HG03520 (cell line): Measurements from ENCODE around the gene ITGA5.

ENCODE experiments used
- ATAC-seq: cut with Tn5 transposase; IDR thresholded peaks from one replicate; pipeline ENCODE4 v1.9.1; 2021; ENCODE audit warnings: mild to moderate bottlenecking, moderate library complexity; ENCODE audit not compliant: unreplicated experiment

The ITGA5 gene

DNA sequence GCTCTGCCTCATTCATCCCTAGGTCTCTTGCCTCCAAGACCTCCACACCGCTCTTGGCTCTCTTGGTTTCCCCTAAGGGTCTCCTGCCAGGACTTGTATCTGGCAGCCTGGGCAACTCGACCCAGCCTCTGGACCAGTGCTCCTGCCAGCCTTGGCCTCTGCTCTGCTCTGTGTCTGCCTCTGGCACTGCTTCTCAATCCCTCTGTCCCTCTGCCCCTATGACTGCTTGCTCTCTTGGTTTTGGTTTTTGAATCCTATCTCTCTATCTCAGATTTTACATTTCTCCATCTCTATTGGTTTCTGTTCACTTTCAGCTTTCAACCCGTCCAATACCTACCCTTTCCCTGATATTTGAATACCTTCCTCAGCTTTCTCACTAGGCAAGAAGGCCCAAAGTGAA is 6.3 kb downstream of the ITGA5 start:
- ATAC-seq = no peak

DNA sequence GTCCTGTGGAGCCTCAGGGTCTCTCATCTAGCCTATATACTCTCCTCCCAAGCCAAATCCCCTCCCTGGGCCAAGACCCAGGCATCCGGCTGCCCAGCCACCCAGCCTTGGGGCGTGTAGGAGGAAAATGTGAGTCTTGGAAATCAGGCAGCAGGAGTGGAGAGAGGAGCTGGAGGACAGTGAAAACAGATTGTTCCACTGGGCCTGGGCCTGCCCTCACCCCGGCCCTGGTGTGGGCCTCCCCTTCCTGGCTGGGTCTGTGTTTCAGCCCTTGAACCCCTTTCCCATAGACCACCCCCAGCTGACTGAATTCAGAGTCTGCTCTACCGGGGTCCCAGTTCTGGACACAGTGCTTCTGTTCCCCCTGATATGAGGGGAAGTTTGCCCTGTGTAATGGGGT is 6.7 kb downstream of the ITGA5 start:
- ATAC-seq = no peak

DNA sequence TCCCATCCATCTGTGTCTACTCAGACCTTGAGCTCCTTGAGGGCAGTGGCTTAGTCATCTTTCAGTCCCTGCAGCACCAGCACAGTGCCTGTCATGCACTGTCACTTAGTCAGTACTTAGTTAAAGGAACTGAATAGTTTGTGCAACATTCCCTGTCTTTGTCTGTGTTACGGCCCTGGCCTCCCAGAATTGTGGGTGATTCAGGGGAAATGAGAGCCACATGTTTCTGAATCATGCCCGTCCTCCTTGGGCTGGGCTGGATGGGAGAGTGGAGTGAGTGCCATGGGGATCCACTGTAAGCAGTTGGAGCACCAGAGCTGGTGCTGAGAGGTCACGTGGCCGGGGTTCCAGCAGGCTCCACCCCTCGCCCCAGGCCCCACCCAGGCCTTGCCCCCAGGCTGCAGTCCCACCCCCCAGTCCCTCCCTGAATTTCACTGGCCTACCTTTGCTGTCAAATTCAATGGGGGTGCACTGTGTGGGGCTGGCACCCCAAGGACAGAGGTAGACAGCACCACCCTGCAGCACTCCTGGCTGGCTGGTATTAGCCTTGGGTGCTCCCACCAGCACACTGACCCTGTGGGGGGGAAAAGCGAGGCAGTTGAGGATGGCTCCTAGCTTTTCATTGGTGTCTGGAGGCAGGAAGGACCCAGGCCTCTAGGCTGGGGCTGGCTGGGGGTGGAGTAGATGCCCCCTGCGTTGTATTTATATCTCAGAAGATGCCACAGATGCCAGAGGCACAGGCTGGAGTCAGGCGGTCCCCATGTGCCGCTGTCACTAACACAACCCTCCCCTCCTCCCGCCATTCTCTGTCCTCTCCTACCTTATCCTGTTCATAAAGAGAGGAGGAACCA is 7.5 kb downstream of the ITGA5 start:
- no peak for ATAC-seq

DNA sequence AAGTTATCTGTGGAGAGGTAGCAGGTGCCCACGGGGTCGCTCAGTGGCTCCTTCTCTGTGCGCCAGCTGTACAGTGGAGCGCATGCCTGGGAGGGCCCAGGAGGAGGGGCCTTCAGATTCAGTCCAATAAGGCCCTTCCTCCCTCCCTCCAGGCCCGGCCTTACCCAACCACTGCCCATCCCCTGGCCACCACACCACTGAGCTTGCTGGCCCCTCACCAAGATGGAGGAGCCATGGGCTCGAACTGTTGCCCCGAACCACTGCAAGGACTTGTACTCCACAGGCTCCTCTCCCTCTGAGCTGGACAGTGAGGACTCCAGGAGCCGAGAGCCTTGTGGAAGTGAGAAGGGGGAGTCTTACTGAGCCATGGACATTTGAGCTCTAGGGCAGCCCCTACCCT is 9.8 kb downstream of the ITGA5 start:
- no peak for ATAC-seq

DNA sequence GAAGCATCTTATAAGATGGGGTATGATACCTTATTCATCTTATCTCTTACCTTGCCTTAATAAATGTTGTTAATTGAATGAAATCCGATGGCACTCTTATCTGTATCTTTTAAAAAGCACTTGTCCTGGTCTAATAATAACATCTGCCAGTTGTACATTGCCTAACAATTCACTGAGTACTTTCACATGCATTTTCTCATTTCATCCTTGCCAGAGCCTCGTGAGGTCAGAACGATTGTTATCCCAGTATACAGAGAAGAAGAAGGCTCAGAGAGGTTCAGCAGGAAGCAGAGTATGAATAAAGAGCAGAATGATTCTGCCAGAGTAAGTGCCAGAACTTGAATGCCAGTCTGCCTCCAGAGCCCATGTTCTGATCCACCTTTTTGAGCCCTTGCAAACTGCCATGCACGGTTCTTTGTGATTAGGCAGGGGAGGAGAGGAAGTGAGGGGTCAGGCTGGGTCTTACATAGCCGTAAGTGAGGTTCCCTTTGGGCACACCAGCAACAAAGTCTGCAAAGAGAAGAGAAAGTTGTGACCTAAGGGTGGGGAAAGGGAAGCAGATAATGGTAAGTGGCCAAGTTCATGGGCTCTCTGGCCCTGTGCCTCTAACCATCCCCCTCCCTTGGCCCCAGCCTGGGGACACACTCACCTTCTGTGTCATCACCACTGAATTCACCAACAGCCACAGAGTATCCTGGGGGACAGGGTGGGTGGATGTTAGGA is 11.7 kb downstream of the ITGA5 start:
- ATAC-seq = no peak

DNA sequence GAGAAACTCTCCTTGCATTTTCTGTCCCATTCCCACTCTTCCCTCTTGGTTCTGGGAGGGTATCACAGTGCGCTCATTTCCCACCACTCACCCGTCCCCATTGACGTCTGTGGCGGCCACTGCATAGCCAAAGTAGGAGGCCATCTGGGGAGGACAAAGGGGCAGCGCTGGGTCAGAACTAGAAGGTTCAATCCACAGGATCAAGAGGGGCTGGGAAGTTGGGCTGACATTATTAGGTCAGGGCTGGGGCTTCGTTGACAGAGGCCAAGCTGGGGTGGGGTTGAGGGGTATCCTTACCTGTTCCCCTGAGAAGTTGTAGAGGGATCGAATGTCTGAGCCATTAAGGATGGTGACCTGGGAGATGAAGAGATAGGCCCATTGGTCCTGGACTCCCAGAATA is 13.5 kb downstream of the ITGA5 start:
- ATAC-seq = no peak

DNA sequence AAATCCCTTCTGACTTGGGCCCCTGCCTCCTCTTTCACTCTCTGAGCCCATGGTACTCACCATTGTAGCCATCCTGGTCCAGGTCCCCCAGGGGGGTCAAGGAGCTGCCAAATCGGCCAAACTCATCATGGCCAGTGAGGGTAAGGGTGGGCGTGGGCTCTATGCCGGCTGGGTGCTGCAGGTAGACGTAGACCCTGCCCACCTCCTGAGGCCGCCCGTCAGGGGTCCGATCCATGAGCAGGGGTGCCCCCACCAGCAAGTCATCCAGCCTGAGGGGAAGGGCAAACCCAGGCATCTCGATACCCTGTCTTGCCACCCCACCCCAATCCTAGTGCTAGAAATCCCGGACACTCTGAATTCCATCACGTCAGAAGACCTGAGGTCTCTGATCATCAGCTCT is 14.0 kb downstream of the ITGA5 start:
- no peak for ATAC-seq

DNA sequence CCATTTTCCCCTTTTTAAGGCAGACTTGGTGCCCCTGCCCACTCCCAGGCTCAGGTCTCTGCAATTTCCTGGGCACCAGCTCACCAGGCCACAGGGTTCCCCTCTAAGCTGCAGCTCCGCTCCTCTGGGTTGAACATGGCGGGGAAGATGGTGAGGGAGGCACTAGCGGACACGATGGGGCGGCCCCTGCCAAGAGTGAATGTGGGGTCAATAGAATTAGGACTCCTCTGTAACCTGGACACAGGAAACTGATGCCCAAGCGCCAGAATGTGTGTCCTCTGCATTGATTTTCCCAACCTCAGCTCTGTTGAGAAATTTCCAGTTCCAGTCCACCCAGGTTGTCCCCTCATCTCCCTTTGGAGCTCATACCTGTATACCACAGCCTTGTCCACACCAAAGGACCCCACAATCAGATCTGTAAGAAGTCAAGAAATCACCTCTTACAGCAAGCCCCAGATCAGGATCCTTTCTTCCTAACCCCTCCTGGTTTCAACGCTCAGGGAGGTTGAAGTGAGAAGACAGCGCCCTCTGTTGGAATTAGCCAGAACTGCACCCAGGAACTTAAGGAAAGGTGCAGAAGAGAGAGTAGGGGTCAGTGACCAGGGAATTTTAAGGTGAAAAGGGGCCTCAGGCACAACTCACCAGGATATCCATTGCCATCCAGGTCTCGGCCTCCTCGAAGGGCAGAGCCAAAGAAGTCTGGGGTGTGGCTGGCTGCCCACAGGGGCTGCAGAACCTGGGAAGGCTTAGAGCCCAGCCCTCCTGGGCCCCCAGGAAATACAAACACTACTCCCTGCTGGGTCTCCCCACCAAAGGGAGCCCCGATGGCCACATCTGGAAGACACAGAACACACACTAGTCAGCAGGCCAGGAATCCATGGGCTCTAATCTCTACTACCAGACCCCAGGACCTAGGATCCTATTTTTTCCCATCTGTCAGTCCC is 14.7 kb downstream of the ITGA5 start:
- no peak for ATAC-seq

DNA sequence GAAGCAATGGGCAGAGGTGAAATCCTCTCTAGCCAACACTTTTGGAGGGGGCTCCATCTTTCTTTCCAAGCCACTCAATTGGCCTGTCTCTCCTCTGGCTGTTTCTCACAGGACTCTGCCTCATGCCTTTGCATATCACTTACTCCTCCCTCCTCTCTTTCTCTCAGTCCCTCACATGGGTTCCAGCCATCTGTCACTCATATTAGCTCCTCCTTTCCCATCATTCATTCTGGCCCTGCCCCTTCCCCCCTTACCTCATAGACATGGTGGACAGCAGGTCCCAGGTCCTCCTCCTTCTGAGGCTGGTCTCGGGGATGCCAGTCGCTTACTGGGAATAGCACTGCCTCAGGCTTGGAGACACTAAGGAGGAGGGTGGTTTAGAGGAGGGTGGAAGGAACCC is 17.9 kb downstream of the ITGA5 start:
- no peak for ATAC-seq

DNA sequence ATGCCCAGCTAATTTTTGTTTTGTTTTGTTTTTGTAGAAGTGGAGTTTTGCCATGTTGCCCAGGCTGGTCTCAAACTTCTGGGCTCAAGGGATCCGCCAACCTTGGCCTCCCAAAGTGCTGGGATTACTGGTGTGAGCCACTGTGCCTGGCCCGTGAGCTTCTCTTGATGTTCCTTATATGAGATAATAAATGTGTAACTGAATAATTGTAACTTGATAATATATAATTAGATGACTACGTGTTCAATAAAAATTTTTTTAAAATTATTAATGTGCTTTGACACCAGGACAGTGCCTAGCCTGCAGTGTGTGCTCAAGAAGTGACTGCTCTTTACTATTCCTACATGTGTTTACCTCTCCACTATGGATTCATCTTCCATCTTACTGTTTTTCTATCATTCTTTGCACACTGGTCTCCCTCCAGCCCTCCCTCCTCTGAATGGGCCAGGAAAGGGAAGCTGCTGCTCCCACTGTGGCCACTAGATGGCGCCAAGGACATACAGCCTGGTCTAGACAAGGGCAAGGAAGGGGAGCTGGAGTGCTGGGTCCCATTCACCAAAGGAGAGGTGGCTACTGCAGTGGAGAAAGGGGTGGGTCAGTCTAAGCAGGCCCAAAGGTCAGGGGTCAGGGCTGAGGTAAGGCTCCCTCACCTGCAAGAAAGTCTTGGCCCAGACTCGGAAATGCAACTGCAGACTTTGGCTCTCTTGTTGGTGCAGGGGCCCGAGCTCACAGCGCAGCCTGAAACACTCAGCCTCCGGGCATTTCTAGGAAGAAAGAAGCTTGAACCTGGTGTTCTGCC is 19.9 kb downstream of the ITGA5 start:
- peak; percentile 75 for ATAC-seq

DNA sequence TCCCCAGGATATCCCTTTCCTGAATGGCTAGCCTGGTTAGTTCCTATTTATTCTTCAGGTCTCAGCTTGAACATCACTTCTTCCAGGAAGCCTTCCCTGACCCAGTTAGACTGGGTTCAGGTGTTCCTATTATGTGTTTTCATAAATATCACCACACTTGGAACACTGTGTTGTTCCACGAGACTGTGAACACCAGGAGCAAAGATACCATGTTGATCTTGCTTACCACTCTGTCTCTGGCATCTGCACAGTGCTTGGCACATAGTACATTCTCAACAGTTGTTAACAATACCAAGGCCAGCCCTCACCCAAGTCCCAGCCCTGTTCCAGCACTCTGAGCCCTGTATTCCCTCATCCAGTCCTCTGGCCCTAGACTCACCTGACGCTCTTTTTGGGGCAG is 20.8 kb downstream of the ITGA5 start:
- no peak for ATAC-seq

DNA sequence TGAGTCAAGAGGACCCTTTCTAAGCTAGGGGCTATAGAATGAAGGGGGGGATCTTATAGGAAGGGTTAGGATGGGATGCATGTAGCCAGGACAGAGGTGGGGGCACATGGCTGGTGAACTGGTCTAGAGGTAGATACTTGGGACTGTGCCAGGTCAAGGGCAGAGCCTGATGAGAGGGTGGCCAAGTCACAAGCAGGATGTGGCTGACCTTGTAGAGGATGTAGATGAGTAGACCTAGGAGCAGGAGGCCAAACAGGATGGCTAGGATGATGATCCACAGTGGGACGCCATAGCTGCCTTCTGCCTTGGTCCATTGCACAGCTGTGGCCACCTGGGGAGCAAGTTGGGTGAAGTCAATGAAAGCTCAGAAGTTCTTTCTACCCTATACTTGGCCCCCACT is 21.9 kb downstream of the ITGA5 start:
- no peak for ATAC-seq

DNA sequence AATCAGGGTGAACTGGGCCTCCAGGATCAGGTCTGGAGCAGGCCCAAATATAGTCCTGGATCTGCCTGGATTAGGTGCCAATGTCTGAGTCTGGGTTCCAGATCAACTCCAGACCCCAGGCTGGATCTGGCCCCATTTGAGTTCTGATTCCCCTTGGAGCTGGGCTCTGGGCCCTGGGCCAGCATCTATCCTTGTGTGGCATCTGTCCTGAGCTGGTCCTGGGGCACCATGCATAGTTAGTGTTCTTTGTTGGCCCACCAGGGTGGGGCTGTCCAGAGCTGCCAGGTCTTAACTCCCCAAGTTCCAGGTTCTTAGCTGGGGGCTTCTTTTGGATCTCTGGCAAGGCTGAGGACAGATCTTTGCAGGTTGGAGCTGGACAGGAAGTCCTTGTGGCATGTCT is 23.5 kb downstream of the ITGA5 start:
- ATAC-seq = no peak

DNA sequence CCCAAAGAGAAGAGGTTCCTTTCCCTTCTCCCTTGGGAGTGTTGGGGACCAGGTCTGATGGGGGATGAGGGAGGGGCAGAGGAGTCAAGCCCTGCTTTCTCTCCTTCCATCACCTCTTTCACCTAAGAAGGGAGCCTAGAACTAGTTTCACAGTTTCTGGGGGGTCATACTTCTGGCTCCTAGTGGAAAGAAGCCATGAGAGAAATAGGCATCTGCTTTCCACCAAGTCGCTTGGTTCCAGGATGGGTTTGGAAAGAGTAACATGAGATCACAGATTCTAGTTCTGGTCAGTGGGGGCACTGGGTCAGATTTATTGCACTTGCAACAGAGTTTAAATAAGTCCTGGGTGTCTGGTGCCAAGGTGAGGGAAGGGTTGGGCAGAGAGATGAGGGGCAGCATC is 24.1 kb downstream of the ITGA5 start:
- ATAC-seq = no peak

DNA sequence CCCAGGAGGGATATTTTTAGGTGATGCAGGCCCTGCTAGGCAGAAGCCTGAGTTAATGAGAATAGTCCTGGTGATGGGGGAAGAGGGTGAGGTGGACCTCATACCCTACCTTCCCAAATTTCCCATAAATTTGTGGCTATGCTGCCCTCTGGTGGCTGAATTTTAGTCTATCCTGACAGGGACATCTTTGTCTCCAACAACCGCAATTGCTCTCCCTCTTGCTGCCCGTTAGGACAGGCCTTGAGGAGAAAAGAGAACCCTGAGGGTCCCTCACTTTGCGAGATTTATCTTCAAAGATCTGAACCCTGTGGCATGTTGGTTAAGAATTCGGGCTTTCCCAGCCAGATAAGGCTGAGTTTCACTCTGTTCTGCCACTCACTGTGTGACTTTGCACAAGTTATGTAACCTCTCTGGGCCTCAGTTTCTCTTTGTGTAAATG is 24.8 kb downstream of the ITGA5 start:
- no peak for ATAC-seq

DNA sequence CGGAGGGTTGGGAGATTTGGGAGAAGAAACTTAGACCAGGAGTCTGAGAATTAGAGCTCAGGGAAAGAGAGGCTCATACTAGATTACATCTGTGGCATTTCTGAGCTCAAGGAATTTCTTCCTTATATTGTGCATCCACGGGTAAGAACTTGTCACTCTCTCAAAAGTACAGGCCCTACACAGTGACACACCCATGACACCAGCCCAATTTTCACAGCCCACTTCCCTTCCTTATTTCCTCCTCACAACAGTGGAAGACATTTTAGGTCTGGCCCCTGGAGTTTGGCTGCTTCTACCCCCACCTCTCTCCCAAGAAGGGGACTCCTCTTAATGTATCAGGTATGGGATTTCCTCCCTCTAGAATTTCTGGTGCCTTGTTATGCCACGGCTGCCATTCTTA is 25.3 kb downstream of the ITGA5 start:
- ATAC-seq = no peak

DNA sequence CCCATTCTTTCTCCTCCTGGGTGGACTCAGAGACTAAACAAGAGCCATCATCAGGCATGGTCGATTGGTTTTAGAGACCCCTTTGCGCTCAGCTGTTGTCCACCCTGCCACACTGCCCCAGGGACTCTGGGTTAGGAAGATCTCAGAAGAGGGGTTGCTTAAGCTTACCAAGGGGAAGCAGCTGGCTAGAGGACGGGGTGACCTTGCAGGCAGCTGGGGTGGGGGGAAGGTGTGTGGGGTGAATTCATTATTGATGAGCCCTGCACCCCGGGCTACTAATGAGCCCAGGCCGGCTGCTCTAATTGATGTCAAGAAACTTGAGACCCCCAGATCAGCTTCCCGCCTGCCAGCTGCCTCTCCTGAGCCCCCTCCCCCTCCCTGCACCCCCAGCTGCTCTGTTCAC is 25.9 kb downstream of the ITGA5 start:
- no peak for ATAC-seq

DNA sequence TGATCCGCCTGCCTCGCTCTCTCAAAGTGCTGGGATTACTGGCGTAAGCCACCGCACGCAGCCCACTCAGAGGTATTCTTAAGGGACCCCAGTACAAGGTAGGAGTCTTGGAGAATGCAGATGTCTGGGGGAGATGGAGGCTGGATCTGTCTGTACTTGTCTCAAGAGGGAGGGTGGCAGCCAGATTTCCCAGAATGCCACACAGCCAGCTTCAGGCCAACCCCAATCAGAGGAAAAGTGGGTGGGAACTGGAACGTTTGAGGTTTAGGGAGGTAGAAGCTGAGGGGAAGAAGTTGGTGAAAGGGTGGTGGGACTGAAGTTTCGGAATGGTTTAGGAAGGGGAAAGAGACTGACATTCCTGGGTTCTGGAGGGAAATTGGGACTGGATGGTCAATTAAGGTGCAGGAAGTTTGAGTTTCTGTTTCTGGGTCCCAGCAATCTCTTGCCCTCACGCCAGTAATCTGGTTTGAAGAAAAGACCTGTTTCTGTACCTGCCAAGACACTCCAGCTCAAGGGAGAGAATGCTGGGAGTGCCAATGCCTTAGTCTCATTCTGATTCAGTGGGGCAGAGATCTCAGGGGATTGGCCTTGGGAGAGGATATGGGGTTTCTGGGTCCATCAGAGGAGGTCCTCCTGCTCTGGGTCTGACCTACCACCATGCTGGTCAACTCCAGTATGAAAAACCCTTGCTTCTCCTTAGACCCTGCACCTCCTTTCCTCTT is 26.4 kb downstream of the ITGA5 start:
- no peak for ATAC-seq

DNA sequence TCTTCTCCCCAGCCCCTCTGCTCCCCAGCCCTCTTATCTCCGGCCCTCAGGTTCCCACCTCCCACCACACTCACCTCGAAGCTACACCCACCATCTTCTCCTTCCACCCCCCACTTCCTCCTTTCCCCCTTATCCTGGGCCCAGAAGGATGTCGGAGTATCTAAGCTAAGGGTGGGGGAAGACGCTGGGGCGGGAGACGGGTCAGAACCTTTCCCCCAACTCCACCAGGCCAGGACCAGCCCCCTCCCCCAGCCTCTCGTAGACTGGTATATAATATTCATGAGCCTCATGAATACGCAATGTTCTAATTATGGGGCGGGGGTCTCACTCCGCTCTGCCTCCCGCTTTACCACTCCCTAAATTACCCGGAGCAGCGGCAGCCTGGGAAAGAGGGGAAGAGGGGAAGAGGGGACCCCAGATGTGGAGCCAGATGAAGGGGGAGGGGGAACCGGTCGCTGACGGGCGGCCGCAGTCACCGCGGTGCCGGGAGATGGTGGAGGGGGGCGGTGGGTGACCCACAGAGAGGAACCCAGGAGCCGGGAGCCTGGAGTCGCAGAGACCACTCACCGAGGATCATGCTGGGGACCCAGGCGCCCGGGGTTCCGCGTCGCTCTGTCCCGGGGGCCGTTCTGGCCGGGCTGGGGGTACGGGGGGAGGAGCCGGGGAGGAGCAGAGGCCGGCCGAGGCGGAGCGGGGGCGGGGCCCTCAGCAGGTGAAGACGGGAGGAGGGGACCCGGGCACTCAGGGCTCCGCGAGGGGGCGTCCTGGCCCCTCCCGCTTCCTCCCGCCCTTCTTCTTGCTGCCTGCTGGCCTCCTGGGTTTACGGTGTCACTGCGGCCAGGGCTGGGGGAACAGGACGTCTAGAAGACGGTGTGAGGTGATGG is 28.2 kb downstream of the ITGA5 start:
- no peak for ATAC-seq
